Spleen (tissue), 11 donors: ENCODE measurements around the gene PCSK6. TPM values are rescaled to one million over a fixed set of nuclear protein-coding genes. Genes with fewer than 3 reads are reported as not detected.
A peak's percentile ranks its signal among the peaks of the same experiment; 100 is the strongest.

Experiments used
- DNase-seq: peaks from one replicate; pipeline ENCODE4 v3.0.0-alpha.2; 2020
- H3K27ac ChIP-seq, 8 donors: fragments of 200-600 bp; sonication (generic) in 7 of 8; 1 replicate in 4 of 8; 2 replicates in 4 of 8; pipeline versions ENCODE4 v1.5.0 to v1.8.0; 2016 to 2021; ENCODE audit warnings: inconsistent platforms in 4 of 8, mild to moderate bottlenecking in 4 of 8, moderate library complexity in 1 of 8
- H3K27me3 ChIP-seq, 7 donors: fragments of 200-600 bp; sonication (generic) in 6 of 7; replicated peaks in 1 of 7; 1 replicate in 4 of 7; 2 replicates in 3 of 7; pipeline versions ENCODE4 v1.5.0 to v1.8.0; 2016 to 2021; ENCODE audit warnings: inconsistent platforms in 3 of 7, mild to moderate bottlenecking in 1 of 7
- H3K36me3 ChIP-seq, 6 donors: fragments of 200-600 bp; sonication (generic) in 5 of 6; 1 replicate in 4 of 6; 2 replicates in 2 of 6; pipeline versions ENCODE4 v1.5.0 to v1.8.0; 2016 to 2021; ENCODE audit warnings: inconsistent platforms in 2 of 6
- H3K4me1 ChIP-seq, 6 donors: fragments of 200-600 bp; sonication (generic) in 5 of 6; 1 replicate in 3 of 6; 2 replicates in 3 of 6; pipeline versions ENCODE4 v1.5.0 to v1.8.0; 2016 to 2021; ENCODE audit warnings: inconsistent platforms in 3 of 6
- H3K4me3 ChIP-seq, 8 donors: fragments of 200-600 bp; sonication (generic) in 7 of 8; 1 replicate in 4 of 8; 2 replicates in 4 of 8; pipeline versions ENCODE4 v1.5.0 to v1.8.0; 2016 to 2021; ENCODE audit warnings: inconsistent platforms in 4 of 8, mild to moderate bottlenecking in 4 of 8, moderate library complexity in 2 of 8
- H3K9me3 ChIP-seq, 8 donors: fragments of 200-600 bp; sonication (generic) in 7 of 8; 1 replicate in 4 of 8; 2 replicates in 4 of 8; pipeline versions ENCODE4 v1.5.0 to v1.8.0; 2016 to 2021; ENCODE audit warnings: inconsistent platforms in 4 of 8
- CTCF ChIP-seq, 11 experiments: fragments of 200-600 bp in 7 of 11; fragments of 450-650 bp in 4 of 11; sonication (generic) in 4 of 11; IDR thresholded peaks in 8 of 11; conservative IDR thresholded peaks in 3 of 11; 1 replicate in 7 of 11; 2 replicates in 4 of 11; pipeline versions ENCODE4 v1.4.0 to v1.8.0; 2016 to 2021; ENCODE audit warnings: antibody characterized with exemption in 11 of 11, inconsistent platforms in 4 of 11, mild to moderate bottlenecking in 1 of 11
- POLR2A ChIP-seq, 3 donors: fragments of 450-650 bp; IDR thresholded peaks; one replicate each; pipeline ENCODE4 v1.5.1; 2017; ENCODE audit warnings: antibody characterized with exemption in 3 of 3, mild to moderate bottlenecking in 1 of 3
- POLR2AphosphoS5 ChIP-seq, 3 donors: sonication (generic); formaldehyde crosslinking; IDR thresholded peaks; one replicate each; pipeline ENCODE4 v1.5.1; 2017; ENCODE audit warnings: antibody characterized with exemption in 3 of 3
- WGBS, 5 donors: extraction: QIAGEN DNeasy Blood & Tissue Kit in 3 of 5; methylation state at CpG; one replicate each; pipeline versions ENCODE4 v1.1.5 to v1.1.7; 2013 to 2018; 5-methylcytosine and 5-hydroxymethylcytosine counted together
- intact Hi-C: fragments of 100-400 bp; cut with DNase I; formaldehyde crosslinking; loops from one replicate; pipeline ENCODE4 v1.15.0; 2023; ENCODE audit warnings: low total_unique reads
- polyA plus RNA-seq, 3 donors: library from polyadenylated mRNA; stranded (reverse); fragments of 200-250 nt; gene quantifications; one replicate each; pipeline ENCODE4 v1.2.1, GENCODE V29; 2013
- total RNA-seq, 7 donors: library from RNA; depleted of rRNA in 3 of 7; stranded (reverse); fragments of >200 nt in 3 of 7; fragmentation: NEBNext Ultra II Directional in 4 of 7; extraction: Animal tissue kit (Norgen Biotek cat#: 25700) in 4 of 7; gene quantifications; one replicate each; pipeline versions ENCODE4 v1.1.0 to v1.2.1, GENCODE V29; 2016 to 2021
- donor health status: healthy with polysubstance abuse.
- donor health status: DM: no; HTN: no; CAD: no; lungs with moderate emphysema.
- donor health status: DM: no; HTN: no; CAD: no.
- donor health status: Bipolar disorder and iron deficiency.
- donor health status: healthy.
- donor health status: DM: no; HTN: no; CAD: no.
- donor health status: DM: yes; HTN: yes; CAD: no.

The PCSK6 gene
- total and polyA plus RNA-seq, 10 donors, result 10.0 to 403 (median 252) TPM

- peak overlapping the region in 1 of 8 donors; percentile 31 for H3K4me3 ChIP-seq
- intact Hi-C loops, result no loop called here
- peak overlapping the region; percentile 60 to 85 (median 80) for H3K27ac ChIP-seq
- peaks cover 2 to 61% (median 27%) of the 10 kb centered on the region in 6 donors for H3K4me1 ChIP-seq
- no peak for TF ChIP-seq POLR2A (IDR thresholded peaks at IDR 0.05)
- peak in 1 of 3 donors; percentile 86 for TF ChIP-seq POLR2AphosphoS5 (IDR thresholded peaks at IDR 0.05)
- TF ChIP-seq CTCF (IDR thresholded peaks at IDR 0.05 in 8 of 11, conservative IDR thresholded peaks at IDR 0.05 in 3 of 11), result no peak
- WGBS, 5 donors, result 56 to 73% (median 63%) methylated on average over 16 of the region's 16 CpGs
- H3K36me3 ChIP-seq, result no peaks in the 10 kb centered on the region
- DNase-seq, result peak; percentile 73
- H3K27me3 ChIP-seq, result no peaks in the 10 kb centered on the region
- H3K9me3 ChIP-seq, result no peaks in the 10 kb centered on the region
Observed at GRCh38 chr15:101458908-101459578, 30.5 kb downstream of the PCSK6 start.

GRCh38 chr15:101458158-101458900 lies 31.2 kb downstream of the PCSK6 start:
- WGBS, 5 donors, result 75 to 87% (median 84%) methylated on average over 23 of the region's 23 CpGs
- TF ChIP-seq CTCF (IDR thresholded peaks at IDR 0.05 in 8 of 11, conservative IDR thresholded peaks at IDR 0.05 in 3 of 11), result no peak
- Histone ChIP-seq H3K27ac (peak overlapping the region; percentile 60 to 85 (median 80)), H3K4me1 (peaks cover 2 to 64% (median 32%) of the 10 kb centered on the region in 6 donors), H3K4me3 (peak overlapping the region in 1 of 8 donors; percentile 31), H3K36me3 (no peaks in the 10 kb centered on the region), H3K27me3 (no peaks in the 10 kb centered on the region), H3K9me3 (no peaks in the 10 kb centered on the region)
- intact Hi-C loops, result no loop called here
- no peak for DNase-seq

GRCh38 chr15:101457696-101458095 lies 31.8 kb downstream of the PCSK6 start:
- no peak for DNase-seq
- H3K36me3 ChIP-seq, result no peaks in the 10 kb centered on the region
- intact Hi-C loops, result no loop called here
- peaks cover 2 to 71% (median 34%) of the 10 kb centered on the region in 6 donors for H3K4me1 ChIP-seq
- peaks cover 0 to under 1% (median 0%) of the 10 kb centered on the region in 7 donors for H3K27me3 ChIP-seq
- peak overlapping the region in 1 of 8 donors; percentile 31 for H3K4me3 ChIP-seq
- WGBS, 5 donors, result 59 to 71% (median 67%) methylated on average over 9 of the region's 9 CpGs
- TF ChIP-seq POLR2AphosphoS5 (IDR thresholded peaks at IDR 0.05) (no peak), POLR2A (IDR thresholded peaks at IDR 0.05) (no peak), CTCF (IDR thresholded peaks at IDR 0.05 in 8 of 11, conservative IDR thresholded peaks at IDR 0.05 in 3 of 11) (no peak)
- no peaks in the 10 kb centered on the region for H3K9me3 ChIP-seq
- H3K27ac ChIP-seq, result peak overlapping the region; percentile 60 to 85 (median 80)
